HG03060 (cell line): ENCODE measurements around the gene LIX1.

Source experiments
- ATAC-seq: cut with Tn5 transposase; IDR thresholded peaks from one replicate; pipeline ENCODE4 v1.9.1; 2021; ENCODE audit warnings: low read depth, moderate number of reproducible peaks; ENCODE audit not compliant: unreplicated experiment

LIX1 gene

GRCh38 chr5:97078958-97079743 lies 63.3 kb downstream of the LIX1 start:
- ATAC-seq = no peak

- ATAC-seq = no peak
These were observed 65.2 kb downstream of the LIX1 start for GRCh38 chr5:97077246-97077645.

- no peak for ATAC-seq
These were observed 66.3 kb downstream of the LIX1 start for GRCh38 chr5:97076098-97076497.

- no peak for ATAC-seq
These were observed 66.8 kb downstream of the LIX1 start for GRCh38 chr5:97075649-97076048.

GRCh38 chr5:97074859-97075489 lies 67.4 kb downstream of the LIX1 start:
- no peak for ATAC-seq

- ATAC-seq = no peak
These were observed 69.0 kb downstream of the LIX1 start for GRCh38 chr5:97073420-97073819.

- ATAC-seq = no peak
These were observed 69.7 kb downstream of the LIX1 start for GRCh38 chr5:97072696-97073095.

GRCh38 chr5:97071993-97072392 lies 70.4 kb downstream of the LIX1 start:
- ATAC-seq = no peak

GRCh38 chr5:97071101-97071500 lies 71.3 kb downstream of the LIX1 start:
- ATAC-seq = no peak

- no peak for ATAC-seq
These were observed 72.2 kb downstream of the LIX1 start for GRCh38 chr5:97070234-97070633.

GRCh38 chr5:97067296-97067850 lies 75.0 kb downstream of the LIX1 start:
- no peak for ATAC-seq

GRCh38 chr5:97065475-97065874 lies 76.9 kb downstream of the LIX1 start:
- no peak for ATAC-seq

GRCh38 chr5:97063251-97063650 lies 79.2 kb downstream of the LIX1 start:
- no peak for ATAC-seq

- no peak for ATAC-seq
These were observed 80.4 kb downstream of the LIX1 start for GRCh38 chr5:97062046-97062445.

GRCh38 chr5:97056263-97056662 lies 86.1 kb downstream of the LIX1 start:
- ATAC-seq = no peak

- no peak for ATAC-seq
These were observed 93.2 kb downstream of the LIX1 start for GRCh38 chr5:97049175-97049574.

GRCh38 chr5:97047076-97047475 lies 95.3 kb downstream of the LIX1 start:
- ATAC-seq = no peak

GRCh38 chr5:97046270-97046982 lies 96.0 kb downstream of the LIX1 start:
- no peak for ATAC-seq

GRCh38 chr5:97044052-97044451 lies 98.4 kb downstream of the LIX1 start:
- no peak for ATAC-seq

- ATAC-seq = no peak
These were observed 98.9 kb downstream of the LIX1 start for GRCh38 chr5:97043511-97043910.

GRCh38 chr5:97042996-97043395 lies 99.4 kb downstream of the LIX1 start:
- no peak for ATAC-seq
